ENCODE measurements around the gene HADH. TPM values are rescaled to one million over a fixed set of nuclear protein-coding genes. Genes with fewer than 3 reads are reported as not detected.

The HADH gene
- total RNA-seq, 1 experiment from 2014 or later: 10.8 TPM

DNA sequence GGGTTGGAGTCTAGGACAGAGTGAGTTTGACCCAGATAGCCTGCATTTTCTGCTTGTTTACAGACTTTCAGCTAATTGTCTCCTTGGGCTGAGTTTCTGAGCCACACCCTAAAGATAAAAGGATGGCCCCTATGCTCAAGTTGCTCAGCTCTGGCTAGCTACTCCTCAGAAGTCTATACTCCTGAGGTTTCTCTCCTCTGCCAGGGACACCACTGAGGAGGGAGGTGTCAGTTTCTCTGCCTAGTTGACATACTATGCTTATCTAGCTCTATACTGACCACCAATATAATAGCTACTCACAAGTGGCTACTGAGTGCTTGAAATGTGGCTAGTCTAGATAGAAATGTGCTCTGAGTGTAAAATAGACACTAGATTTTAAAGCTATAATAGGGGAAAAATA lies 23.6 kb downstream of the HADH start:
- Histone ChIP-seq H3K27ac (ENCODE audit: low read length) (no peak overlapping the region), H3K4me1 (ENCODE audit: insufficient read depth, low read length) (peaks cover 11% of the 10 kb centered on the region; the same call in 1 of the 2 replicates), H3K36me3 (ENCODE audit: low read depth, low read length) (no peaks in the 10 kb centered on the region; the same call in 1 of the 2 replicates), H4K20me1 (ENCODE audit: low read length) (no peaks in the 10 kb centered on the region), H3K9ac (ENCODE audit: low read length) (no peak overlapping the region), H3K27me3 (ENCODE audit: low read length) (no peaks in the 10 kb centered on the region), H3K9me2 (replicated peaks; ENCODE audit: low read length) (no peaks in the 10 kb centered on the region), H2AFZ (ENCODE audit: low read length) (no peak overlapping the region), H3F3A (ENCODE audit: low read length, unreplicated experiment) (no peaks in the 10 kb centered on the region), H3K4me3 (ENCODE audit: low read length) (no peak overlapping the region), H3K79me2 (ENCODE audit: low read length) (no peaks in the 10 kb centered on the region), H3K4me2 (ENCODE audit: low read length) (no peak overlapping the region), H3K9me3 (ENCODE audit: low read length) (no peaks in the 10 kb centered on the region)
- no peak for ATAC-seq
- CTCF ChIA-PET: no interaction called here
- DNase-seq: no peak
- intact Hi-C loops (cut with micrococcal nuclease): no loop called here
- BruUV-seq (replicated peaks): no TSS peak
- POLR2A ChIA-PET (ENCODE audit: unreplicated experiment): no interaction called here
- TF ChIP-seq EZH2 (IDR thresholded peaks at IDR 0.05; ENCODE audit: low read length, unreplicated experiment) (no peak), EZH2phosphoT487 (IDR thresholded peaks at IDR 0.05; ENCODE audit: borderline replicate concordance, low read length) (no peak)
- TF ChIP-seq, protein P1, sequence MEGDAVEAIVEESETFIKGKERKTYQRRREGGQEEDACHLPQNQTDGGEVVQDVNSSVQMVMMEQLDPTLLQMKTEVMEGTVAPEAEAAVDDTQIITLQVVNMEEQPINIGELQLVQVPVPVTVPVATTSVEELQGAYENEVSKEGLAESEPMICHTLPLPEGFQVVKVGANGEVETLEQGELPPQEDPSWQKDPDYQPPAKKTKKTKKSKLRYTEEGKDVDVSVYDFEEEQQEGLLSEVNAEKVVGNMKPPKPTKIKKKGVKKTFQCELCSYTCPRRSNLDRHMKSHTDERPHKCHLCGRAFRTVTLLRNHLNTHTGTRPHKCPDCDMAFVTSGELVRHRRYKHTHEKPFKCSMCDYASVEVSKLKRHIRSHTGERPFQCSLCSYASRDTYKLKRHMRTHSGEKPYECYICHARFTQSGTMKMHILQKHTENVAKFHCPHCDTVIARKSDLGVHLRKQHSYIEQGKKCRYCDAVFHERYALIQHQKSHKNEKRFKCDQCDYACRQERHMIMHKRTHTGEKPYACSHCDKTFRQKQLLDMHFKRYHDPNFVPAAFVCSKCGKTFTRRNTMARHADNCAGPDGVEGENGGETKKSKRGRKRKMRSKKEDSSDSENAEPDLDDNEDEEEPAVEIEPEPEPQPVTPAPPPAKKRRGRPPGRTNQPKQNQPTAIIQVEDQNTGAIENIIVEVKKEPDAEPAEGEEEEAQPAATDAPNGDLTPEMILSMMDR (conservative IDR thresholded peaks at IDR 0.05; ENCODE audit: low read depth, low read length): no peak

DNA sequence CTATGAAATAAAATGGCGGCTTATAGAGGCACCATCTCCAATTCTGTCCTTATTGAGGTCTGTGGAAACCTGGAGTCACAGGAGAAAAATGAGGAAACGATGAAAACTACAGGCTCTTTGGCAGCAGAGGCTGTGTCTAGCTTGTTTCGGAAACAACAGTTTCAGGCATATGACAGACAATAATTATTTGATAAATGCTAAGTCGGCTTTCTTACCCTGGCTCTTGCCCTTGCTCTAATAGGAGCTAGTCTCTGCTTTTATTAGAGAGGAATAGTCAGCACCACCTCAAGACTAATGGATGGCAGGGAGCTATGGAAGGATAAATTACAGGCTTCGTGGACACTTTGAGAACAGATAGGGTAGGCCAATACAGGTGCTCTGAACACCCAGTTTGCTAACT lies 24.3 kb downstream of the HADH start:
- ATAC-seq (no peak), DNase-seq (no peak)
- Histone ChIP-seq H3K9me3 (ENCODE audit: low read length) (no peaks in the 10 kb centered on the region), H2AFZ (ENCODE audit: low read length) (no peak overlapping the region), H3K4me3 (ENCODE audit: low read length) (no peak overlapping the region), H3K79me2 (ENCODE audit: low read length) (no peaks in the 10 kb centered on the region), H3K9ac (ENCODE audit: low read length) (no peak overlapping the region), H3F3A (ENCODE audit: low read length, unreplicated experiment) (no peaks in the 10 kb centered on the region), H3K4me1 (ENCODE audit: insufficient read depth, low read length) (peaks cover 6% of the 10 kb centered on the region; the same call in 1 of the 2 replicates), H3K9me2 (replicated peaks; ENCODE audit: low read length) (no peaks in the 10 kb centered on the region), H3K36me3 (ENCODE audit: low read depth, low read length) (peaks cover 3% of the 10 kb centered on the region; the same call in 1 of the 2 replicates), H4K20me1 (ENCODE audit: low read length) (no peaks in the 10 kb centered on the region), H3K27me3 (ENCODE audit: low read length) (no peaks in the 10 kb centered on the region), H3K4me2 (ENCODE audit: low read length) (no peak overlapping the region), H3K27ac (ENCODE audit: low read length) (no peak overlapping the region)
- TF ChIP-seq EZH2phosphoT487 (IDR thresholded peaks at IDR 0.05; ENCODE audit: borderline replicate concordance, low read length) (no peak), EZH2 (IDR thresholded peaks at IDR 0.05; ENCODE audit: low read length, unreplicated experiment) (no peak)
- TF ChIP-seq, protein P1 (conservative IDR thresholded peaks at IDR 0.05; ENCODE audit: low read depth, low read length): no peak
- POLR2A ChIA-PET (ENCODE audit: unreplicated experiment): no interaction called here
- no TSS peak for BruUV-seq (replicated peaks)
- intact Hi-C loops (cut with micrococcal nuclease): no loop called here
- CTCF ChIA-PET: no interaction called here

- Histone ChIP-seq H3F3A (ENCODE audit: low read length, unreplicated experiment) (no peaks in the 10 kb centered on the region), H2AFZ (ENCODE audit: low read length) (no peak overlapping the region)
- POLR2A ChIA-PET (ENCODE audit: unreplicated experiment): no interaction called here
These were observed 28.6 kb downstream of the HADH start for GRCh38 chr4:108018040-108018883.

More at GRCh38 chr4:108018040-108018883, 28.6 kb downstream of the HADH start:
- H3K9me2 ChIP-seq (replicated peaks; ENCODE audit: low read length): no peaks in the 10 kb centered on the region
- no peaks in the 10 kb centered on the region for H3K27me3 ChIP-seq (ENCODE audit: low read length)
- BruUV-seq (replicated peaks): no TSS peak
- no peaks in the 10 kb centered on the region for H3K9me3 ChIP-seq (ENCODE audit: low read length)
- ATAC-seq (peak; percentile 73), DNase-seq (peak; percentile 78)
- H3K36me3 ChIP-seq (ENCODE audit: low read depth, low read length): peaks cover 7% of the 10 kb centered on the region
- H3K79me2 ChIP-seq (ENCODE audit: low read length): no peaks in the 10 kb centered on the region
- no peak overlapping the region for H3K4me3 ChIP-seq (ENCODE audit: low read length)
- intact Hi-C loops (cut with micrococcal nuclease): loop anchor here (2.0 to 5.0 kb wide), 2 partner anchors 494 to 555 kb away; no protein-coding TSS in a partner anchor
- no peak overlapping the region for H3K4me2 ChIP-seq (ENCODE audit: low read length)
- TF ChIP-seq EZH2phosphoT487 (IDR thresholded peaks at IDR 0.05; ENCODE audit: borderline replicate concordance, low read length) (no peak), EZH2 (IDR thresholded peaks at IDR 0.05; ENCODE audit: low read length, unreplicated experiment) (no peak)
- TF ChIP-seq, protein P1 (conservative IDR thresholded peaks at IDR 0.05; ENCODE audit: low read depth, low read length): peak; percentile 83
- no peaks in the 10 kb centered on the region for H3K4me1 ChIP-seq (ENCODE audit: insufficient read depth, low read length)
- H4K20me1 ChIP-seq (ENCODE audit: low read length): no peaks in the 10 kb centered on the region
- CTCF ChIA-PET: interaction anchor here (0.7 to 1.5 kb wide), 3 partner anchors 40 to 554 kb away, joined by 6 to 12 read pairs (median 6); no protein-coding TSS in a partner anchor
- H3K27ac ChIP-seq (ENCODE audit: low read length): no peak overlapping the region
- H3K9ac ChIP-seq (ENCODE audit: low read length): no peak overlapping the region
